Activated naive CD8-positive, alpha-beta T cell treated with anti-CD3 and anti-CD28 coated beads for 36 hours (primary cell): ENCODE results near the gene MTERF4. TPM values are rescaled to one million over a fixed set of nuclear protein-coding genes. Genes with fewer than 3 reads are reported as not detected.

ENCODE experiments used
- DNase-seq: peaks from one replicate; pipeline ENCODE4 v3.0.0; 2021
- H3K27ac Mint-ChIP-seq: one replicate; pipeline ENCODE4 v1.8.0; 2022; ENCODE audit warnings: mild to moderate bottlenecking, moderate library complexity, mixed read lengths
- H3K27me3 Mint-ChIP-seq: one replicate; pipeline ENCODE4 v1.8.0; 2022; ENCODE audit warnings: mild to moderate bottlenecking, mixed read lengths
- H3K36me3 Mint-ChIP-seq: one replicate; pipeline ENCODE4 v1.8.0; 2021; ENCODE audit warnings: mild to moderate bottlenecking, mixed read lengths
- H3K4me1 Mint-ChIP-seq: one replicate; pipeline ENCODE4 v1.8.0; 2021; ENCODE audit warnings: mixed read lengths
- H3K4me3 Mint-ChIP-seq: one replicate; pipeline ENCODE4 v1.8.0; 2022; ENCODE audit warnings: mild to moderate bottlenecking, moderate library complexity, mixed read lengths
- H3K9me3 Mint-ChIP-seq: one replicate; pipeline ENCODE4 v1.8.0; 2022; ENCODE audit warnings: mixed read lengths
- total RNA-seq, 2 experiments: library from RNA; stranded (reverse); gene quantifications; one replicate each; pipeline ENCODE4 v1.2.3, GENCODE V29; 2021

The MTERF4 gene
- total RNA-seq, 2 experiments from 2014 or later = 34.5 to 35.6 TPM

DNA sequence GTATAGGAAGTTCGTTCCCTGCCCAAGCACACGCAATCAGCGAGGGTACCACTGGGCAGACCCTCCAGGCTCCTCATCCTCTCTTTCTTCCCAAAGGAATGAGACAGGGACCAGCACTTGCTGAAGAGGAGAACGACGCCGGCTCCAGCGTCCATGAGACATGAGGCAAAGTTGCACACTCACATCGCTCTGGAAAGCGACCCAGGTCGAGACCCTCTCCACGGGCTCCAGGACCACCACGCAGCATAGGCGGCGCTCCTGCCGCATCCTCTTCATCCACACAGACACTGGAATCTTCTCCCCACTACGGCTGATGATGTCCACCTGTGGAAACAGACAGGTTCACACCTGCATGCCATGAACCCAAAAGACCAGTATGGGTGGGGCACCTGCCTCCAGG lies 36.4 kb upstream of the MTERF4 start:
- Mint-ChIP-seq H3K27ac (no peak overlapping the region), H3K36me3 (peaks cover 11% of the 10 kb centered on the region)

DNA sequence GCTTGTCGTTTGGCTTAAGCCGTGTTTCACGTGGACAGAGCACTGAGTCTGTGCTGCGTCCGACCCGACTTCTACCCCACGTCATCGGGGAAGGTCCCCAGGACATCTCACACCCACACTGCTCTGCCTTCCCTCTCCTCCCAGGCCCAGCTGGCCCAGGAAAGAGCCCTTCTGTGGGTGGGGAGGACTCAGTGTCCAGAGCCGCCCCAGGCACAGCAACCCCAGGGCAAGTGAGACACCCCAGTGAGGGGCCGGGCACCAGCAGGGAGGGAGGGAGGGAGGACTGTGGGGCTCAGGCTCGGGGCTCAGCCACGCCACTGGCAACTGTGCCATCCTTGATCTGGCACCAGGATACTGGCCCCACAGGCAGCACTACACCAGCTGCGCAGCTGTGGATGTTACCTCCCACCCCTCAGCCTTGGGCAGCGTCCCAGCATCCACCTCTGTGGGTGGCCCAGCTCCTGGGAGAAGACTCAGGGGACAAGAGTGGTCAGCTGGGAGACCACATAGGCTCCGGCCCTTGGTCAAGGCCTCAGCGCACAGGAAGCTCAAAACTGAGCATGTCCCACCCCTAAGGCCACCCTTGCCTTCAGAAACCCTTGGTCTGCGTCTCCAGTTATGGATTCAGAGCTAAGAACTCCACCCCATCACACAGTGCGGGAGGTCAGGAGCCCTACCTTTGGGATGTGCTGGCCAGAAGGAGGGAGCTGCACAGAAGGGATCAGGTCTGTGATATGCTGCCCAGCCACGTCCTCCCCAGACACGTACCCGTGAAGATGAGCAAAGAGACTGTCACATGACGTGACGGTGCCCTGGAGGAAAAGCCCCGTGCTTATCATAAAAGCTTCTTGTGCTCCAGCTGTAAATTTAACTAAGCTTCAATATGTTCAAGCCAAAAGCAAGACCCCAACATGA lies 35.4 kb upstream of the MTERF4 start:
- H3K36me3 Mint-ChIP-seq = peaks cover 16% of the 10 kb centered on the region
- H3K4me3 Mint-ChIP-seq = no peak overlapping the region
- H3K27ac Mint-ChIP-seq = no peak overlapping the region
- DNase-seq = no peak
- H3K4me1 Mint-ChIP-seq = no peaks in the 10 kb centered on the region
- H3K27me3 Mint-ChIP-seq = no peaks in the 10 kb centered on the region
- H3K9me3 Mint-ChIP-seq = no peaks in the 10 kb centered on the region

More for the DNA sequence above, 36.4 kb upstream of the MTERF4 start:
- Mint-ChIP-seq H3K9me3 (no peaks in the 10 kb centered on the region), H3K4me1 (no peaks in the 10 kb centered on the region), H3K27me3 (no peaks in the 10 kb centered on the region), H3K4me3 (no peak overlapping the region)
- no peak for DNase-seq

DNA sequence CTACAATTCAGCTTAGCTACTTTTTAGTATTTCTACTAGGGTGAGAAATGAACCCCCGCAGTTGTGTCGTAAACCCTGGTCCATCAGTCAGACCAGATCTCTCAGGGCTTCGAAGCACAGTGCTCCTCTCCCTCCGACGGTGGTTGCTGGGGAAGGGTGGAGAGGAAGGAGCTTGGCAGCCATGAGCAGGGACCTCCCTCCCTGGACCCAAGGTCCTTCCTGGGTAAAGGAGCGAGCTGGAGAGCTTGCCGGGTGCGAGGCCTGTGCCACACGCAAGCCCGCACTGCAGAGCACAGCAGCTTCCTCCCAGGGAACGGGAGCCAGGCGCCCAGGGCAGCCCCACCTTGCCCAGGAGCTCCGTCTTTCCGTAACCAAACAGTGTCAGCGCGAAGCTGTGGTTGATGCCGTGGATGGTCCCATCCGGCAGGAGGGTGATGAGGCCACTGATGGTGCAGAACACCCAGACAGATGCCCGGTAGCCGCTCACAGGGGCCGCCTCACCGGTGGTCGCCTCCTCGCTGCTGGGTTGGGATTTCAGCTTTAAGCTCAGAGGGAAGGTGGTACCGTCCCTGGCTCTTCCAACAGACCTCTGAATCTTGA lies 34.7 kb upstream of the MTERF4 start:
- H3K27me3 Mint-ChIP-seq = no peaks in the 10 kb centered on the region
- peaks cover 13% of the 10 kb centered on the region for H3K36me3 Mint-ChIP-seq
- no peak for DNase-seq
- no peaks in the 10 kb centered on the region for H3K4me1 Mint-ChIP-seq
- H3K27ac Mint-ChIP-seq = no peak overlapping the region
- H3K9me3 Mint-ChIP-seq = no peaks in the 10 kb centered on the region
- no peak overlapping the region for H3K4me3 Mint-ChIP-seq

DNA sequence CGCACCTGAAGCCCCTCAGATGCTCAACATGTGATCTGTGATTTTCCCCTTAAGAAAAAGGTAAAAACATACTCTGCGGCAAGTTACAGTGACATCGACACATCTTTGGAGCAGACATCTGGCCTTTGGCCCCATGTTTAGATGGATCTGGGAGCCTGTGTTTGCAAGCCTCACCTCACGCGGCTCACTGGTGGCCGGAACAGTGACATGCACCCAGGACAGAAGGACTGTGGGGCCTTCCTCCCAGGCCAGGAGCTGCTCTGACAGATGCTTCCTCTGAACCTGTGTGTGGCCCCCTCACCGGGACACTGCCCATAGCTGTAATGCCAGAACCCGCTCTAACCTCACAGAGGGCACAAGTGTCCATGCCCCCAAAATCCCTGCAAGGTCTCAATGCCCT lies 34.1 kb upstream of the MTERF4 start:
- no peak for DNase-seq
- Mint-ChIP-seq H3K9me3 (no peaks in the 10 kb centered on the region), H3K27ac (no peak overlapping the region), H3K4me3 (no peak overlapping the region), H3K36me3 (peaks cover 11% of the 10 kb centered on the region), H3K4me1 (no peaks in the 10 kb centered on the region), H3K27me3 (no peaks in the 10 kb centered on the region)

DNA sequence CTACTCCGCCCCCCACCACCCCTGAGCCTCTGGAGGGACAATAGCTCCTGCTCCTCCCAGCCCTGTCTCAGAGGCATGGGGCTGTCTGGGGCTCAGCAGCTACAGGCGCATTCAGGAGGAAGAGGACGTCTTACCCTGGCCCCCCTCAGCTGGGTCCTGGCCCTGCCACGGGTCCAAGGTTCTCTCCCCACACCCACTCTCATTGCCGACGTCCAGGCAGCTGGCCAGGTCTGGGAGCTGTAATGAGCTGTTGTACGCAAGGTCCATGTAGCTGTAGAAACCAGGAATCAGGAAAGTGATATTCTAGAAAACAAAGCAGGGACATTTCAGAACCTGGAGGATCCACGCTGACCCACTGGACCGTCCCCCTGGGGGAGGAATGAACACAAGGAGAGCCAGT lies 33.6 kb upstream of the MTERF4 start:
- H3K27ac Mint-ChIP-seq = no peak overlapping the region

DNA sequence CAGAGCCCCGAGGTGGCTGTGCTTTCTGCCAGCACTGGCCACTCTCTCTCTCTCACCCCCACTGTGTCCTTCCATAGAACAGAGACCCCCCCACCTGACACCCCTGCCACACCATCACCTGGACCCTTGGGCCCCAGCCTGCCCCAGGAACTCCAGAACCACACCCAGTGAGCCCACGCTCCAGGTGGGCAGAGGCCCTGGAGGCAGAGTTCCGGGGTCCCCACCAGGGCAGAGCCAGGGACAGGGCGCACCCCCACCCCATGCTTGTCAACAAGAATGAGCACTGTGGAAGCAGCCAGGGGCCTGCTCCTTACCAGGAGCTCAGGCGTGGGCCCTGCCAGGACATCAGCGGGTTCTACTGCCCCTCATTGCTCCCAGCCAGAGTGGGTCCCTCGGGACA lies 32.6 kb upstream of the MTERF4 start:
- H3K4me3 Mint-ChIP-seq = no peak overlapping the region
- peaks cover 13% of the 10 kb centered on the region for H3K36me3 Mint-ChIP-seq
- no peaks in the 10 kb centered on the region for H3K27me3 Mint-ChIP-seq
- no peaks in the 10 kb centered on the region for H3K9me3 Mint-ChIP-seq
- H3K27ac Mint-ChIP-seq = no peak overlapping the region
- H3K4me1 Mint-ChIP-seq = no peaks in the 10 kb centered on the region
- no peak for DNase-seq

More for the DNA sequence above, 33.6 kb upstream of the MTERF4 start:
- H3K9me3 Mint-ChIP-seq = no peaks in the 10 kb centered on the region
- H3K27me3 Mint-ChIP-seq = no peaks in the 10 kb centered on the region
- no peak for DNase-seq
- H3K4me1 Mint-ChIP-seq = no peaks in the 10 kb centered on the region
- no peak overlapping the region for H3K4me3 Mint-ChIP-seq
- H3K36me3 Mint-ChIP-seq = peaks cover 12% of the 10 kb centered on the region

DNA sequence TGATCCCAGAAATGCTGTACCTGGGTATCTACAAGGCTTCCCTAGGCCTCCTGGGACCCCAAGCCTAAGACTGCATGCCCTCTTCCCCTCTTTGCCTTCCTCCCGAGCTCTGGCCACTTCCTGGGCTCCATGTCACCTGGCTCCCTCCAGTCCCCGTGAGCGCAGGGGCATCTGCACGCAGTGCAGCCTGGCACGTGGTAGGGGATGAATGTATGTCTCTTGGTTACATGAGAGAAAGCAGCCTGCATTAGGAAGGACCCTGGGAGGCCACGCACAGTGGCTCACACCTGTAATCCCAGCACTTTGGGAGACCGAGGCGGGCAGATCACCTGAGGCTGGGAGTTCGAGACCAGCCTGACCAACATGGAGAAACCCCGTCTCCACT lies 31.3 kb upstream of the MTERF4 start:
- no peak for DNase-seq
- Mint-ChIP-seq H3K4me3 (no peak overlapping the region), H3K27me3 (no peaks in the 10 kb centered on the region), H3K27ac (no peak overlapping the region), H3K4me1 (peaks cover 3% of the 10 kb centered on the region), H3K36me3 (peaks cover 23% of the 10 kb centered on the region), H3K9me3 (no peaks in the 10 kb centered on the region)

DNA sequence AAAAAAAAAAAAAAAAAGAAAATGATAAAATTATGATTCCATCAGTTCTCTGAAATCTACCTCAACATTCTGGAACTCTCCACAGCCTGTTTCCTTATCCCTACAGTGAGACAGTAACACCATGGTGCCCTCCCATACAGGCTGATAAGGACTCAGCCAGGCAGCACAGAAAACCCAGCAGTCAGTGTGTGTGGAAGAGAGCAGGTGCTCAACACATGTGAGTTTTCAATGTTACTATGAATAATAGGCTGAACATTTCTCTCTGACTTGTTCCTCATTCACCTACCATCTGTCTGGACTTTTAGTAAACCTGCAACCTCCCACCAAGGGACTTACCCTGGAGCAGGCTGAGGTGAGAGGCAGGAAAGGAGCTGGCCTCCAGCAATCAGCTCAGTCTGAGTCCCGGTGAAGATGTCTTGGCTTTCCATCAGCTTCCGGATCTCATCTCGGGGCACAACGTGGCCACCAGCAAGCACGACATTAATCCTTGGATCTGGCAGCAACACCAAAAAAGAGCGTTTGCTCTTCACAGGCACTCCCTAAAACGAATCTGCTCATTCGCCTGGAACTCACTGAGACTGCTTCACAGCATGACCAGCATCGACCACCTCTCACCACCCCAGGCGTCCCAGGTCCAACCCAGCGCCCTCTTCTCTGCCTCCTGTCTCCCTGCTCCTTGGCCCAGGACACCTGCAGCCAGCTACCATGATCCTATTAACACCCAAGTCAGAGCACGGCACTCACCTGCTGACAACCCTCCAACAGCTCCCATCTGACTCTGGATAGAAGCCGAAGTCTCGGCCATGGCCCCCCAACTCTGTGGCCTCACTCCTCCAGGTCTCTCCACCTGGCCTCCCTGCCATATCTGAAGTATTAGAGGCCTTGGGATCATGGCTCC lies 30.7 kb upstream of the MTERF4 start:
- no peak for DNase-seq
- H3K9me3 Mint-ChIP-seq = no peaks in the 10 kb centered on the region
- H3K27ac Mint-ChIP-seq = no peak overlapping the region
- no peak overlapping the region for H3K4me3 Mint-ChIP-seq
- peaks cover 9% of the 10 kb centered on the region for H3K4me1 Mint-ChIP-seq
- no peaks in the 10 kb centered on the region for H3K27me3 Mint-ChIP-seq
- H3K36me3 Mint-ChIP-seq = peaks cover 29% of the 10 kb centered on the region

DNA sequence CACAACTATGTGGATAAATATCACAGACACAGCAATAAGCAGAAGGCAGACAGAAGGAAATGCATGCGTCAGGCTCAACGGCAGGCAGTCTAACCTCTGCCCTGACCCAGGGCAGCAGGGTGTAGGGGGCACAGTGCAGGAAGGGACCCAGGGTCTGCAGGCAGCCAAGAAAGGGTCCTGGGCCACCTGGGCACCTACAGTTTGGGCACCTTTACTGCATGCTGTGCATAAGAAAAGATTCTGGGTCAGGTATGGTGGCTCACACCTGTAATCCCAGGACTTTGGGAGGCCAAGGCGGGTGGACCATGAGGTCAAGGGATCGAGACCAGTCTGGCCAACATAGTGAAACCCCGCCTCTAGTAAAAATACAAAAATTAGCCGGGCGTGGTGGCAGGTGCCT lies 29.4 kb upstream of the MTERF4 start:
- Mint-ChIP-seq H3K27me3 (no peaks in the 10 kb centered on the region), H3K4me3 (no peak overlapping the region), H3K27ac (no peak overlapping the region), H3K36me3 (peaks cover 31% of the 10 kb centered on the region), H3K9me3 (no peaks in the 10 kb centered on the region), H3K4me1 (peaks cover 17% of the 10 kb centered on the region)
- no peak for DNase-seq

DNA sequence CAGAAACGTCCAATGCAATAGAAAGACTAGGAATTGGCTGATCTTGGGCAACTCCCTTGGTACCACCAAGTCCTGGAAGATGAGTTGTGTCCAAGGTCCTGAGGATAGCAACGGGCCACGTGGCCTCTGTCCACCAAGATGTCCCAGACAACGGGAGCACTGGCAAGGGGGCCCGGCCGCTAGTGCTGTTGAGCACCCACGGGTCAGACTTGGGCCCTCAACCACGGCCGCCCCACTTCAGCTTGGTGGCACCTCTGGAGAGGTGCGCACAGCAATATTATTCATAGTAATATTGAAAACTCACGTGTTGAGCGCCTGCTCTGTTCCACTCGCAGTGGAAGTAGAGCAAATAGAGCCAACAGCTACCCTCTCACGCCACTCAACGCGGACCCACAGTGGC lies 28.2 kb upstream of the MTERF4 start:
- DNase-seq = no peak
- Mint-ChIP-seq H3K4me1 (peaks cover 21% of the 10 kb centered on the region), H3K4me3 (no peak overlapping the region), H3K27ac (no peak overlapping the region), H3K27me3 (no peaks in the 10 kb centered on the region), H3K36me3 (peaks cover 35% of the 10 kb centered on the region), H3K9me3 (no peaks in the 10 kb centered on the region)

DNA sequence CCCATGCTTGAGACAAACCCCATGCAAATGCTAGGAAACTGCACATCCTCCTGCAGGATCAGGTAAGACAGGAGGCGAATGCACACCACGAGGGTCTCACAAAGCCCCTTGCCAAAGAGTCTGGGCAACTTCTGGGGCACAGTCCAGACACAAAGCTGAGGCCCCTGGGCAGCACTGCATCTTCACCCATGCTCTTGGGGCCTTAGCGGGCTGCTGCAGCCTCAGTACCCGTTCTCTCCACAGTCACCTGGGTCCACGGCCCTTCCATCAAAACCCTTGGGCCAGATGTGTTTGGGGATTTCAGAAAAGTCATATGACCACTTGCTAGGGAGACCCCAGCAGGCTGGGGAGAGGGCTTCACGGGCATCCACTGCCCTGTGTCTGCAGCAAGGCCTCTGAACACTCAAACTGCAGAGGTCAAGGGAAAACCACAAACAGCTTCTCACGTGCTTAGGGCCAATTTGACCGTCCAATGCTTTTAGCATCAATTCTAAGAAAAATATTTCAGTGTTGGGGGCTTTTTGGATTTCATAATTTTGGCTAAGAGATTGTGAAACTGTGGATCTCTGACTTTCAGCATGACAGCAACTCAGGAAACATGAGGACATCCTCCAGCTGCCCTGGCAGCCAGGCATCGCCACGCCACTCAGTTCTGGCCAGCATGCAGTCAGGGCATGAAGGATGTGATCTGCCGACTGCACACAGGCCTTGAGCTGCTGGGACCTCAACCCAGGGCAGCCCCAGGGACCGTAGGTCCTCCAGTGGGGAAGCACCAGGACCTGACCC lies 27.2 kb upstream of the MTERF4 start:
- peak overlapping the region; percentile 59 for H3K27ac Mint-ChIP-seq
- no peak for DNase-seq
- peaks cover 35% of the 10 kb centered on the region for H3K36me3 Mint-ChIP-seq
- peaks cover 21% of the 10 kb centered on the region for H3K4me1 Mint-ChIP-seq
- H3K27me3 Mint-ChIP-seq = no peaks in the 10 kb centered on the region
- no peak overlapping the region for H3K4me3 Mint-ChIP-seq
- no peaks in the 10 kb centered on the region for H3K9me3 Mint-ChIP-seq

DNA sequence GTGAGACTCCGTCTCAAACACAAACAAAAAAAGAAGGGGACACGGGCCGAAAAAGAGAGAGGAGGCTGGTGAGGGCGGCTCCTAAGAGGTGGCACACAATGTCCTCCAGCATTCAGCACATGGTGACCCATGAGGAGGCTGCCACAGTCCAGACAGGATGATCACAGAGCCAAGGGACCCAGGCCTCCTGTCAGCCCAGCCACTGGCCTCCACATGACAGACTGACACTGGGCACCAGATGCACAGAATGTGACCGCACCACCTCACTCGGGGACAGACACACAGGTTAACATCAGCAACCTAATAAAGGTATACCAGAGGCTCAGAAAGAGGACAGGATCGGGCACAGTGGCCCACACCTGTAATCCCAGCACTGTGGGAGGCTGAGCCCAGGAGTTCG lies 26.2 kb upstream of the MTERF4 start:
- DNase-seq = no peak
- peak overlapping the region; percentile 37 for H3K4me3 Mint-ChIP-seq
- peak overlapping the region; percentile 95 for H3K27ac Mint-ChIP-seq
- peaks cover 24% of the 10 kb centered on the region for H3K4me1 Mint-ChIP-seq
- peaks cover 33% of the 10 kb centered on the region for H3K36me3 Mint-ChIP-seq
- no peaks in the 10 kb centered on the region for H3K27me3 Mint-ChIP-seq
- H3K9me3 Mint-ChIP-seq = no peaks in the 10 kb centered on the region

DNA sequence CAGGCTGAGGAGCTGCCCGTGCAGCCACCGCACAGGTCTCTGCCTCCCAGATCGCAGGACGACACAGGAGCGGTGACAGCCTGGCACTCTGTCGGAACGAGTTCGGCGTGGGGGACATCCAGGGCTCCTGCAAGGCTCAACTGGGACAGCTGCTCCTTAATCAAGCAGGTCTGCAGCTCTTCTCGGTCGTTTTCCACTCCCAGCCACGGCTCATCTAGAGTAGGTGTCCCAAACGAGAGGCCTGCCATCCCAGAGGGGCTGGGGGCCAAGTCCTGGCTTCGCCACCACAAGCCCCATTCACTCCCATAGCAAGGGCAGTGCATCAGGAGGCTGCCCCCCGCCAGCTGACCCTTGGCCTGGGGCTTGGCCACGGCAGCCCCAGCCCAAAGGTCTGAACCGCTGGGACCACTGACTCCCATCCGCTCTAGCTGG lies 24.7 kb upstream of the MTERF4 start:
- Mint-ChIP-seq H3K9me3 (no peaks in the 10 kb centered on the region), H3K27me3 (no peaks in the 10 kb centered on the region), H3K27ac (no peak overlapping the region), H3K4me1 (peaks cover 24% of the 10 kb centered on the region), H3K4me3 (no peak overlapping the region), H3K36me3 (peaks cover 33% of the 10 kb centered on the region)
- DNase-seq = no peak

DNA sequence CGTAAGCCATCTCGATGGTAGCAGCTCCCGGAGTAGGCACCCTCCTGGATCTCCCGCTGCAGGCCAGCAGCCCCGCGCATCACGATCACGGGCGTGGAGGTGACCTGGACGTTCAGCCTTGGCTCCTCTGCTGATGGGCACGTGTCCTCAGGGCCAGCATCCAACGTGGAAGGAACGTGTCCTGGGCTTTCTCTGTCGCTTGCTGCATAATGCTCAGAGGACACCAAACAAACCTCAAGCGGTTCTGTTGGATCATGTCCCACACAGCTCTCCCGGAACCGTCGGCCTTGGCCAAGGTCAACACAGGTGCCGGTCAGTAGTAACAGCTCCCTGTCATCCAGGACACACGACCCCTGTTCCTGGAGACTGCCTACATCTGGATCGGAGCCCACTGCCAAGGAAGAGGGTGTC lies 24.1 kb upstream of the MTERF4 start:
- peaks cover 39% of the 10 kb centered on the region for H3K36me3 Mint-ChIP-seq
- H3K27me3 Mint-ChIP-seq = no peaks in the 10 kb centered on the region
- H3K4me1 Mint-ChIP-seq = peaks cover 24% of the 10 kb centered on the region
- DNase-seq = no peak
- peak overlapping the region; percentile 23 for H3K27ac Mint-ChIP-seq
- H3K9me3 Mint-ChIP-seq = peaks cover under 1% of the 10 kb centered on the region
- H3K4me3 Mint-ChIP-seq = no peak overlapping the region
